HG02852 (cell line): ENCODE measurements around the gene OR5B17.
"Not testable (repeated sequence)": the region's sequence is repeated elsewhere in the genome, so short reads cannot be mapped to it uniquely, and the experiment has no call there.

Experiments used
- ATAC-seq: cut with Tn5 transposase; IDR thresholded peaks from one replicate; pipeline ENCODE4 v1.9.1; 2021; ENCODE audit warnings: mild to moderate bottlenecking, moderate library complexity; ENCODE audit not compliant: unreplicated experiment

OR5B17 gene

GRCh38 chr11:58358969-58359368 is at the start of gene OR5B17:
OR5B17 (minus strand) TSS chr11:58359069; CDS start chr11:58359069, 0 bp downstream.
- no peak for ATAC-seq

GRCh38 chr11:58406774-58407173 is 47.9 kb upstream of the OR5B17 start, which contains the start of gene OR5B3:
OR5B3 (minus strand) TSS chr11:58406874; CDS start chr11:58403409, 3,465 bp downstream.
- no peak for ATAC-seq

- not testable (repeated sequence) for ATAC-seq
These were observed 40.8 kb upstream of the OR5B17 start for GRCh38 chr11:58399622-58400021.

GRCh38 chr11:58395581-58395980 is 36.7 kb upstream of the OR5B17 start:
- ATAC-seq, result no peak

GRCh38 chr11:58394195-58394594 is 35.3 kb upstream of the OR5B17 start:
- ATAC-seq, result no peak

- ATAC-seq, result no peak
These were observed 33.9 kb upstream of the OR5B17 start for GRCh38 chr11:58392746-58393145.

- ATAC-seq, result no peak
These were observed 33.0 kb upstream of the OR5B17 start for GRCh38 chr11:58391879-58392278.

- no peak for ATAC-seq
These were observed 31.7 kb upstream of the OR5B17 start for GRCh38 chr11:58390551-58391063.

- ATAC-seq, result no peak
These were observed 4.1 kb downstream of the OR5B17 start for GRCh38 chr11:58354727-58355126.

- no peak for ATAC-seq
These were observed 13.7 kb downstream of the OR5B17 start for GRCh38 chr11:58345204-58345603.

- no peak for ATAC-seq
These were observed 24.2 kb downstream of the OR5B17 start for GRCh38 chr11:58334708-58335107.

- no peak for ATAC-seq
These were observed 28.0 kb downstream of the OR5B17 start for GRCh38 chr11:58330861-58331260.

- no peak for ATAC-seq
These were observed 40.3 kb downstream of the OR5B17 start for GRCh38 chr11:58318532-58318931.

- ATAC-seq, result no peak
These were observed 42.7 kb downstream of the OR5B17 start for GRCh38 chr11:58316142-58316541.
